Stimulated activated CD8-positive, alpha-beta memory T cell treated with anti-CD3 and anti-CD28 coated beads, Interleukin-2, amount 100 ng/mL, for 48 hours (primary cell): ENCODE data around the gene SOX13.

Experiments used
- DNase-seq, 2 donors: peaks; one replicate each; pipeline ENCODE4 v3.0.0-alpha.2; 2020; ENCODE audit warnings: low read depth in 2 of 2

Gene SOX13

GRCh38 chr1:204106825-204107224 is 33.9 kb downstream of the SOX13 start:
- no peak for DNase-seq

GRCh38 chr1:204107892-204108291 is 35.0 kb downstream of the SOX13 start:
- no peak for DNase-seq

GRCh38 chr1:204108312-204109141 is 35.6 kb downstream of the SOX13 start:
- no peak for DNase-seq

- no peak for DNase-seq
Observed at GRCh38 chr1:204110894-204111633, 38.1 kb downstream of the SOX13 start.

GRCh38 chr1:204112876-204113730 is 40.2 kb downstream of the SOX13 start:
- DNase-seq = no peak

GRCh38 chr1:204113896-204114295 is 41.0 kb downstream of the SOX13 start:
- no peak for DNase-seq

GRCh38 chr1:204114606-204115005 is 41.7 kb downstream of the SOX13 start:
- DNase-seq = no peak

GRCh38 chr1:204115116-204115515 is 42.2 kb downstream of the SOX13 start:
- DNase-seq = no peak

GRCh38 chr1:204116539-204116938 is 43.6 kb downstream of the SOX13 start:
- DNase-seq = no peak

- no peak for DNase-seq
Observed at GRCh38 chr1:204121840-204122555, 49.1 kb downstream of the SOX13 start.

- DNase-seq = no peak
Observed at GRCh38 chr1:204123376-204123775, 50.5 kb downstream of the SOX13 start.

GRCh38 chr1:204124639-204125038 is 51.7 kb downstream of the SOX13 start:
- DNase-seq = no peak

- no peak for DNase-seq
Observed at GRCh38 chr1:204125759-204126351, 52.9 kb downstream of the SOX13 start.

- no peak for DNase-seq
Observed at GRCh38 chr1:204126386-204126785, 53.5 kb downstream of the SOX13 start.

GRCh38 chr1:204126956-204127355 is 54.0 kb downstream of the SOX13 start:
- no peak for DNase-seq

- no peak for DNase-seq
Observed at GRCh38 chr1:204127597-204128242, 54.8 kb downstream of the SOX13 start.

- no peak for DNase-seq
Observed at GRCh38 chr1:204128464-204128963, 55.6 kb downstream of the SOX13 start.

GRCh38 chr1:204128964-204129896 is 56.3 kb downstream of the SOX13 start:
- DNase-seq = peak; percentile 32 to 53

- no peak for DNase-seq
Observed at GRCh38 chr1:204130178-204130577, 57.3 kb downstream of the SOX13 start.
